OCI-LY7 (cell line): ENCODE results near the gene USP35. TPM values are rescaled to one million over a fixed set of nuclear protein-coding genes. Genes with fewer than 3 reads are reported as not detected.

Source experiments
- BruUV-seq: library from RNA; stranded (reverse); fragments of 400-500 nt; replicated peaks from 2 replicates; lab custom pipeline; 2021; lab: Mats Ljungman, UMichigan
- CTCF ChIA-PET: fragments of 300-600 bp; sonication (Branson Sonifier 250); formaldehyde crosslinking; loops from one replicate; lab custom pipeline; 2022; ENCODE audit warnings: antibody characterized with exemption; ENCODE audit not compliant: unreplicated experiment; lab: Charles Lee
- POLR2A ChIA-PET: fragments of 300-600 bp; sonication (Branson Sonifier 250); formaldehyde crosslinking; loops from one replicate; lab custom pipeline; 2022; ENCODE audit warnings: antibody characterized with exemption; lab: Charles Lee
- DNase-seq: peaks from one replicate; pipeline ENCODE4 v3.0.0-alpha.2; 2015; ENCODE audit warnings: low spot score
- H2AFZ ChIP-seq: fragments of 200-600 bp; sonication (generic), shearing (Covaris generic); 2 replicates; pipeline ENCODE4 v1.6.1; 2014; ENCODE audit warnings: mild to moderate bottlenecking, antibody characterized with exemption, low read length, moderate library complexity
- H3K27ac ChIP-seq: fragments of 200-600 bp; sonication (generic); 2 replicates; pipeline ENCODE4 v1.5.1; 2014; ENCODE audit warnings: mixed run types, low read depth, mild to moderate bottlenecking, moderate library complexity, low read length, inconsistent platforms; ENCODE audit not compliant: poor library complexity, severe bottlenecking
- H3K36me3 ChIP-seq: fragments of 200-600 bp; sonication (generic); 2 replicates; pipeline ENCODE4 v1.6.1; 2014; ENCODE audit warnings: mild to moderate bottlenecking, antibody characterized with exemption, low read length, moderate library complexity, mixed read lengths; ENCODE audit not compliant: insufficient read depth
- H3K4me1 ChIP-seq: fragments of 200-600 bp; sonication (generic); 2 replicates; pipeline ENCODE4 v1.5.1; 2014; ENCODE audit warnings: mild to moderate bottlenecking, low read length; ENCODE audit not compliant: insufficient read depth, poor library complexity, severe bottlenecking
- H3K4me2 ChIP-seq: fragments of 200-600 bp; sonication (generic); 2 replicates; pipeline ENCODE4 v1.6.1; 2014; ENCODE audit warnings: mild to moderate bottlenecking, low read length
- H3K4me3 ChIP-seq: fragments of 200-600 bp; sonication (generic); 2 replicates; pipeline ENCODE4 v1.5.1; 2014; ENCODE audit warnings: mild to moderate bottlenecking, low read depth, low read length; ENCODE audit not compliant: poor library complexity, severe bottlenecking
- H3K79me2 ChIP-seq: fragments of 200-600 bp; sonication (generic); 2 replicates; pipeline ENCODE4 v1.6.1; 2016; ENCODE audit warnings: low read depth, mild to moderate bottlenecking, low read length, moderate library complexity, mixed read lengths; ENCODE audit not compliant: insufficient read depth
- H3K9me2 ChIP-seq: fragments of 200-600 bp; sonication (generic); 2 replicates; pipeline ENCODE4 v1.6.1; 2016; ENCODE audit warnings: mild to moderate bottlenecking, low read length, mixed read lengths; ENCODE audit not compliant: insufficient read depth
- H3K9me3 ChIP-seq: fragments of 200-600 bp; sonication (generic); 2 replicates; pipeline ENCODE4 v1.6.1; 2014; ENCODE audit warnings: mild to moderate bottlenecking, mixed run types, low read length, mixed read lengths
- H4K20me1 ChIP-seq: fragments of 200-600 bp; sonication (generic); 2 replicates; pipeline ENCODE4 v1.6.1; 2014; ENCODE audit warnings: mild to moderate bottlenecking, antibody characterized with exemption, low read length, moderate library complexity, mixed read lengths; ENCODE audit not compliant: insufficient read depth
- EZH2phosphoT487 ChIP-seq: fragments of 200-600 bp; sonication (generic); IDR thresholded peaks from 2 replicates; pipeline ENCODE4 v1.6.1; 2018; ENCODE audit warnings: low read depth, borderline replicate concordance, mild to moderate bottlenecking, mixed run types, antibody characterized with exemption, low read length, moderate library complexity, mixed read lengths
- intact Hi-C: fragments of 100-400 bp; cut with micrococcal nuclease; formaldehyde crosslinking; loops from one replicate; pipeline ENCODE4 v1.10.0; 2022; ENCODE audit not compliant: unreplicated experiment
- total RNA-seq, 2 experiments: library from RNA; depleted of rRNA in 1 of 2; stranded (reverse); fragments of >200 nt in 1 of 2; shearing (Covaris generic) in 1 of 2; gene quantifications; 2 replicates each; pipeline ENCODE4 v1.2.3, GENCODE V29; 2014 to 2022
- TF ChIP-seq, protein P1 (sequence below): fragments of 200-600 bp; sonication (generic); conservative IDR thresholded peaks from 2 replicates; pipeline ENCODE4 v1.5.1; 2014; ENCODE audit warnings: mild to moderate bottlenecking, antibody characterized with exemption, low read length, moderate library complexity, mixed read lengths

The USP35 gene
- total RNA-seq, 2 experiments from 2014 or later: 3.2 to 4.9 TPM

DNA sequence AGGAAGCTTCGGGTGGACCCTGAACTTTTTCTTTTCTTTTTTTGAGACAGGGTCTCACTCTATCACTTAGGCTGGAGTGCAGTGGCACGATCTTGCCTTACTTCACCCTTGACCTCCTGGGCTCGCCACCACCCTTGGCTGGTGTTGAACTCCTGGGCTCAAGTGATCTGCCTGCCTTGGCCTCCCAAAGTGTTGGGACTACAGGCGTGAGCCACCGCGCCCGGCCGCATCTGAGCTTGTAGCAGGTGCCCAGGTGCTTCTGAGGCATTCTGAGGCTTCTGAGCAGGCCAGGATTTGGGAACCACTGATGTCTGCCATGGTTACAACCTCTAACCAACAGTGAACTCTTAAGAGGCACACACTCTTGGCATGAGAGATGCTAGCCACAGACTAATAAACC is 5.1 kb downstream of the USP35 start:
- no peak for DNase-seq
- no peaks in the 10 kb centered on the region for H3K9me3 ChIP-seq
- no peak for TF ChIP-seq EZH2phosphoT487
- TF ChIP-seq, protein P1, sequence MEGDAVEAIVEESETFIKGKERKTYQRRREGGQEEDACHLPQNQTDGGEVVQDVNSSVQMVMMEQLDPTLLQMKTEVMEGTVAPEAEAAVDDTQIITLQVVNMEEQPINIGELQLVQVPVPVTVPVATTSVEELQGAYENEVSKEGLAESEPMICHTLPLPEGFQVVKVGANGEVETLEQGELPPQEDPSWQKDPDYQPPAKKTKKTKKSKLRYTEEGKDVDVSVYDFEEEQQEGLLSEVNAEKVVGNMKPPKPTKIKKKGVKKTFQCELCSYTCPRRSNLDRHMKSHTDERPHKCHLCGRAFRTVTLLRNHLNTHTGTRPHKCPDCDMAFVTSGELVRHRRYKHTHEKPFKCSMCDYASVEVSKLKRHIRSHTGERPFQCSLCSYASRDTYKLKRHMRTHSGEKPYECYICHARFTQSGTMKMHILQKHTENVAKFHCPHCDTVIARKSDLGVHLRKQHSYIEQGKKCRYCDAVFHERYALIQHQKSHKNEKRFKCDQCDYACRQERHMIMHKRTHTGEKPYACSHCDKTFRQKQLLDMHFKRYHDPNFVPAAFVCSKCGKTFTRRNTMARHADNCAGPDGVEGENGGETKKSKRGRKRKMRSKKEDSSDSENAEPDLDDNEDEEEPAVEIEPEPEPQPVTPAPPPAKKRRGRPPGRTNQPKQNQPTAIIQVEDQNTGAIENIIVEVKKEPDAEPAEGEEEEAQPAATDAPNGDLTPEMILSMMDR: no peak
- ChIA-PET CTCF (no interaction called here), POLR2A (no interaction called here)
- H2AFZ ChIP-seq: no peak overlapping the region
- intact Hi-C loops: no loop called here
- H3K4me1 ChIP-seq: peaks cover 17% of the 10 kb centered on the region
- no peaks in the 10 kb centered on the region for H3K79me2 ChIP-seq
- no peak overlapping the region for H3K4me3 ChIP-seq
- no peaks in the 10 kb centered on the region for H3K36me3 ChIP-seq
- H3K27ac ChIP-seq: no peak overlapping the region
- BruUV-seq: no TSS peak
- H3K4me2 ChIP-seq: no peak overlapping the region
- no peaks in the 10 kb centered on the region for H4K20me1 ChIP-seq
- H3K9me2 ChIP-seq: no peaks in the 10 kb centered on the region

DNA sequence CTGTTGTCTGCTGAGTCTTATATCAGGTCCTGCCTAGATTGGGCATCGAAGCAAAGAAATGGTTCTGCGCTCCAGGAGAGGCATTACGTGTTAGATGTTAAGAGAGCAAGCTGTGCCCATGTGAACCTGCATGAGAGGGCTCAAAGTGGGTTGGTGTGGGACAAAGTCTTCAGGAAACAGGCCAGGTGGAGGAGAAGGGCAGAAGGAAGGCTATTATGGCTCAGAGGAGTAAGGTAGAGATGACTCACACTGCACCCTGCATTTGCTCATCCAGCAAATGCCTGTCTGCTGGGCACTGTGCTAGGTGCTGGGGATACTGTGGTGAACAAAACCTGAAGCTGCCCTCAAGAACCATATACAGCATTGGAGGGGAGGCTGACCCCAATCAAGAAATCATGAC is 5.8 kb downstream of the USP35 start:
- Histone ChIP-seq H2AFZ (no peak overlapping the region), H3K79me2 (no peaks in the 10 kb centered on the region), H3K27ac (no peak overlapping the region), H3K9me2 (no peaks in the 10 kb centered on the region), H3K4me3 (no peak overlapping the region), H3K4me2 (no peak overlapping the region), H4K20me1 (no peaks in the 10 kb centered on the region), H3K4me1 (peaks cover 11% of the 10 kb centered on the region), H3K36me3 (no peaks in the 10 kb centered on the region), H3K9me3 (no peaks in the 10 kb centered on the region)
- POLR2A ChIA-PET: no interaction called here
- TF ChIP-seq, protein P1: no peak
- TF ChIP-seq EZH2phosphoT487: no peak
- intact Hi-C loops: no loop called here
- no TSS peak for BruUV-seq
- no peak for DNase-seq
- CTCF ChIA-PET: no interaction called here

DNA sequence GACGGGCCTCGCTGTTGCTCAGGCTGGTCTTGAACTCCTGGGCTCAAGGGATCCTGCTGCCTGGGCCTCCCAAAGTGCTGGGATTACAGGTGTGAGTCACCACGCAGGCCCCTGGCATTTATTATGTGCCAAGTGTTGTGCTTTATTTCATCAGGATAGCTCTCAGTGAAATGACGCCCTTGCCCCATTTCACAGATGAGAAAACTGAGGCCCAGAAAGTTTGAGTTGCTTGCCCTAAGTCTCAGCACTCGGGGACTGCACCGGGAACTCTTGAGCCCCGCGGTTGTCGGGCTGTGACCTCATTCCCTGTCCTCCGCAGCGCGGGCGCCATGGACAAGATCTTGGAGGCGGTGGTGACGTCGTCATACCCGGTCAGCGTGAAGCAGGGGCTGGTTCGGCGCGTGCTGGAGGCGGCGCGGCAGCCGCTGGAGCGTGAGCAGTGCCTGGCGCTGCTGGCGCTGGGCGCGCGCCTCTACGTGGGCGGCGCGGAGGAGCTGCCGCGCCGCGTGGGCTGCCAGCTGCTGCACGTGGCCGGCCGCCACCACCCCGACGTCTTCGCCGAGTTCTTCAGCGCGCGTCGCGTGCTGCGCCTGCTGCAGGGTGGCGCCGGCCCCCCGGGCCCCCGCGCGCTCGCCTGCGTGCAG is 7.3 kb downstream of the USP35 start:
- no peak for DNase-seq
- H3K9me2 ChIP-seq: no peaks in the 10 kb centered on the region
- intact Hi-C loops: no loop called here

More for the DNA sequence above, 7.3 kb downstream of the USP35 start:
- no peaks in the 10 kb centered on the region for H3K9me3 ChIP-seq
- no peak overlapping the region for H2AFZ ChIP-seq
- H4K20me1 ChIP-seq: no peaks in the 10 kb centered on the region
- POLR2A ChIA-PET: no interaction called here
- TF ChIP-seq, protein P1: no peak
- TF ChIP-seq EZH2phosphoT487: no peak
- H3K4me3 ChIP-seq: no peak overlapping the region
- H3K79me2 ChIP-seq: no peaks in the 10 kb centered on the region
- H3K36me3 ChIP-seq: no peaks in the 10 kb centered on the region
- BruUV-seq: no TSS peak
- H3K4me2 ChIP-seq: no peak overlapping the region
- H3K4me1 ChIP-seq: no peaks in the 10 kb centered on the region
- CTCF ChIA-PET: interaction anchor here (0.6 kb wide), 1 partner anchor 64 kb away, joined by 3 read pairs; no protein-coding TSS in a partner anchor
- H3K27ac ChIP-seq: no peak overlapping the region
